Kidney (tissue), 14 donors: ENCODE results near the gene SHISAL1. TPM values are rescaled to one million over a fixed set of nuclear protein-coding genes. Genes with fewer than 3 reads are reported as not detected.

Source experiments
- DNase-seq, 5 donors: peaks; one replicate each; pipeline ENCODE4 v3.0.0-alpha.2; 2013 to 2020
- FAIRE-seq: peaks from 2 replicates; lab custom pipeline; 2012; peaks lifted over from hg19 to GRCh38; lab: Jason Lieb, UNC
- H3K27ac ChIP-seq, 2 donors: one replicate each; pipeline ENCODE4 v1.7.0; 2013; ENCODE audit warnings: low read depth in 2 of 2, low read length in 2 of 2, inconsistent platforms in 1 of 2
- H3K27me3 ChIP-seq: one replicate; pipeline ENCODE4 v1.7.1; 2013; ENCODE audit warnings: low read length, inconsistent platforms; ENCODE audit not compliant: control insufficient read depth, insufficient read depth
- H3K36me3 ChIP-seq, 3 donors: one replicate each; pipeline versions ENCODE4 v1.7.0 to v1.7.1; 2013; ENCODE audit warnings: low read length in 3 of 3, control low read depth in 1 of 3, inconsistent platforms in 1 of 3; ENCODE audit not compliant: insufficient read depth in 3 of 3, control insufficient read depth in 2 of 3
- H3K4me1 ChIP-seq, 3 donors: one replicate each; pipeline versions ENCODE4 v1.7.0 to v1.7.1; 2013; ENCODE audit warnings: low read length in 3 of 3, inconsistent platforms in 1 of 3, low read depth in 1 of 3; ENCODE audit not compliant: control insufficient read depth in 2 of 3, insufficient read depth in 2 of 3
- H3K4me3 ChIP-seq, 3 donors: one replicate each; pipeline versions ENCODE4 v1.7.0 to v1.8.1; 2013; ENCODE audit warnings: low read length in 3 of 3, control low read depth in 1 of 3, inconsistent platforms in 1 of 3
- H3K9ac ChIP-seq, 3 donors: one replicate each; pipeline versions ENCODE4 v1.7.0 to v1.7.1; 2013; ENCODE audit warnings: low read length in 3 of 3, control low read depth in 1 of 3, inconsistent platforms in 1 of 3
- H3K9me3 ChIP-seq, 3 donors: one replicate each; pipeline versions ENCODE4 v1.7.0 to v1.7.1; 2013; ENCODE audit warnings: low read length in 3 of 3, control low read depth in 1 of 3, inconsistent platforms in 1 of 3; ENCODE audit not compliant: control insufficient read depth in 2 of 3, insufficient read depth in 1 of 3
- CTCF ChIP-seq: IDR thresholded peaks from 3 replicates; pipeline ENCODE4 v1.5.1; 2012; ENCODE audit warnings: mild to moderate bottlenecking, moderate library complexity, borderline replicate concordance; ENCODE audit not compliant: insufficient read depth; ENCODE audit errors: extremely low read depth
- intact Hi-C: fragments of 100-400 bp; cut with DNase I; formaldehyde crosslinking; loops from one replicate; pipeline ENCODE4 v1.11.1; 2022
- polyA plus RNA-seq: library from polyadenylated mRNA; stranded (reverse); fragments of 350-450 nt; fragmentation: Illumina TruSeq; extraction: RNeasy Lipid Tissue Mini Kit (QIAGEN cat#74804); gene quantifications from one replicate; pipeline ENCODE4 v1.2.3, GENCODE V29; 2014; ENCODE audit warnings: low read depth, low replicate concordance; ENCODE audit not compliant: insufficient read depth
- total RNA-seq: library from RNA; stranded (reverse); fragmentation: NEBNext Ultra II Directional; extraction: Animal tissue kit (Norgen Biotek cat#: 25700); gene quantifications from one replicate; pipeline ENCODE4 v1.2.1, GENCODE V29; 2021
- donor health status: control.
- donor health status: control.
- donor health status: control.
- donor health status: control.
- donor health status: control.
- donor health status: DM: yes; HTN: yes; CAD: no.
- donor health status: Normal renal cell carcinoma (clear cell type).

SHISAL1 gene
- total and polyA plus RNA-seq, 2 donors from 2014 or later = 0.04 to 1.1 TPM

GRCh38 chr22:44256085-44256484, 56.7 kb downstream of the SHISAL1 start:
- intact Hi-C loops = no loop called here

DNA sequence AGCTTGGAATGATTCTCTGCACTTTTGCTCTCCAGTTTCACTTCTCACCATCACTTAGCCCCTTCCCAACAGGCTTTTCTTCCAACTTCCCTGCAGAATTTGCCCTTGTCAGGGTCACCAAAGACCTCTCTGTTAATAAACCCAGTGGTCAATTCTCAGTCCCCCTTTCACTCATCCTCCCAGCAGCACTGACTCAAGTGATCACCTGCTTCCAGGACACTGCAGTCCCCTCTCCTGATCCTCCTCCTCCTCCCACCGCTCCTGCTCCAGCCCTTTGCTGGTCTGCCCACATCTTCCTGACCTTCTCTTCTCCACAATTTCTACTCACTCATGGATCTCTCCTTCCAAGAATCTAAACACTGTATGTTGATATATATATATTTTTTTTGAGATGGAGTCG, 57.9 kb downstream of the SHISAL1 start:
- Histone ChIP-seq H3K4me3 (no peak overlapping the region), H3K9ac (no peak overlapping the region), H3K27me3 (no peaks in the 10 kb centered on the region), H3K27ac (no peak overlapping the region), H3K36me3 (no peaks in the 10 kb centered on the region), H3K9me3 (no peaks in the 10 kb centered on the region), H3K4me1 (no peaks in the 10 kb centered on the region)
- TF ChIP-seq CTCF = no peak
- no peak for DNase-seq
- intact Hi-C loops = no loop called here
- FAIRE-seq = no peak

More at GRCh38 chr22:44256085-44256484, 56.7 kb downstream of the SHISAL1 start:
- Histone ChIP-seq H3K36me3 (no peaks in the 10 kb centered on the region), H3K27ac (no peak overlapping the region), H3K4me3 (no peak overlapping the region), H3K9ac (no peak overlapping the region), H3K27me3 (no peaks in the 10 kb centered on the region), H3K9me3 (no peaks in the 10 kb centered on the region), H3K4me1 (no peaks in the 10 kb centered on the region)
- no peak for TF ChIP-seq CTCF
- FAIRE-seq (no peak), DNase-seq (peak in 1 of 5 donors; percentile 14)

DNA sequence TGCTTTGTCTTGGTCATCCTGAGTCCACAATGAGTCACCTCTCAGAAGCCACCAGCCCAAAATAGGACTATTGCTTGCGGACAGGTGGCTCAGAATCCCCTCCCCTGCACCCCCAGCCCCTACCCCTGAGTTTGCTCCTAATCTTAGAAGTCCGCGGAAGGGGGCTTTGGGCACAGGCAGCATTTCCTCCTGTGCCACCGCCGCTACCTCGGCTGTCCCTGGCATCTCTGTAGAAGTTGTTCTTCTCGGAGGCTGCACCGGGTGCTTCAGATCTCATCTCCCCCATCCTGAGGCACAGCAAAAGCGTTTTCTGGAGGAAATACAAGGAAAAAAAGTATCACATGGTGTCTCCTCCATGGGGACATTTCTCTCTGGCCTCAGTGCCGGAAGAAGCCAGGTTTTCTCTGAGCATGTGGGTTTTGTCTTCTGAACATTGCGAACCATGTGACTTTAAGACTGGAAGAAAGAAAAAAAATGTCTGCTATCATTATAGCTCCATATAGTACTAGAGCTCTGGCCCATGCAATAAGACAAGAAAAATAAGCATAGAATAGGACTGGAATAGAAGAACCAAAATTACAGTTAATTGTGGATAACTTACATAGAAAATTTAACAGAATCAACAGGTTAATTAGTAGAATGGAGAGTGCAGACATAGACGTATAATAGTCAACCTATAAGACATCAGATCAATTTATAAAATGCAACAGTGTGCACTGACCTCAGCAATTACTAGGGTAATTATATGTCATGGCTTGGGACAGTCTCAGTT, 63.2 kb downstream of the SHISAL1 start:
- H3K27ac ChIP-seq = no peak overlapping the region
- FAIRE-seq = no peak
- intact Hi-C loops = no loop called here

More for the DNA sequence above, 63.2 kb downstream of the SHISAL1 start:
- TF ChIP-seq CTCF = no peak
- Histone ChIP-seq H3K9ac (no peak overlapping the region), H3K9me3 (peaks cover 0 to 3% (median 0%) of the 10 kb centered on the region in 3 donors), H3K4me3 (no peak overlapping the region), H3K4me1 (no peaks in the 10 kb centered on the region), H3K27me3 (no peaks in the 10 kb centered on the region), H3K36me3 (no peaks in the 10 kb centered on the region)
- DNase-seq = no peak
